Activated naive CD4-positive, alpha-beta T cell treated with anti-CD3 and anti-CD28 coated beads, Interleukin-2, amount 10 ng/mL, durations not matched to agents 7 days and 5 days (primary cell): ENCODE measurements around the gene NLK.
"Not testable (repeated sequence)": the region's sequence is repeated elsewhere in the genome, so short reads cannot be mapped to it uniquely, and the experiment has no call there.

ENCODE experiments used
- CTCF ChIA-PET: fragments of 350-600 bp; sonication (Branson Sonifier 250); formaldehyde crosslinking; loops from one replicate; lab custom pipeline; 2021; ENCODE audit warnings: antibody characterized with exemption; lab: Charles Lee
- DNase-seq: peaks from one replicate; pipeline ENCODE4 v3.0.0-alpha.2; 2020
- H3K27ac Mint-ChIP-seq: one replicate; pipeline ENCODE4 v1.8.0; 2021; ENCODE audit warnings: mild to moderate bottlenecking, moderate library complexity, mixed read lengths
- H3K27me3 Mint-ChIP-seq: one replicate; pipeline ENCODE4 v1.8.0; 2021; ENCODE audit warnings: mild to moderate bottlenecking, mixed read lengths
- H3K36me3 Mint-ChIP-seq: one replicate; pipeline ENCODE4 v1.8.0; 2021; ENCODE audit warnings: mixed read lengths
- H3K4me1 Mint-ChIP-seq: one replicate; pipeline ENCODE4 v1.8.0; 2021; ENCODE audit warnings: mixed read lengths
- H3K4me3 Mint-ChIP-seq: one replicate; pipeline ENCODE4 v1.8.0; 2021; ENCODE audit warnings: mild to moderate bottlenecking, moderate library complexity, mixed read lengths
- H3K9me3 Mint-ChIP-seq: one replicate; pipeline ENCODE4 v1.8.0; 2021; ENCODE audit warnings: mixed read lengths

NLK gene

GRCh38 chr17:28145348-28145747 is 102.9 kb downstream of the NLK start:
- H3K4me1 Mint-ChIP-seq, result no peaks in the 10 kb centered on the region
- no peak overlapping the region for H3K4me3 Mint-ChIP-seq
- no peak overlapping the region for H3K27ac Mint-ChIP-seq
- peaks cover 4% of the 10 kb centered on the region for H3K36me3 Mint-ChIP-seq
- CTCF ChIA-PET, result no interaction called here
- no peaks in the 10 kb centered on the region for H3K9me3 Mint-ChIP-seq
- H3K27me3 Mint-ChIP-seq, result no peaks in the 10 kb centered on the region
- DNase-seq, result no peak

DNA sequence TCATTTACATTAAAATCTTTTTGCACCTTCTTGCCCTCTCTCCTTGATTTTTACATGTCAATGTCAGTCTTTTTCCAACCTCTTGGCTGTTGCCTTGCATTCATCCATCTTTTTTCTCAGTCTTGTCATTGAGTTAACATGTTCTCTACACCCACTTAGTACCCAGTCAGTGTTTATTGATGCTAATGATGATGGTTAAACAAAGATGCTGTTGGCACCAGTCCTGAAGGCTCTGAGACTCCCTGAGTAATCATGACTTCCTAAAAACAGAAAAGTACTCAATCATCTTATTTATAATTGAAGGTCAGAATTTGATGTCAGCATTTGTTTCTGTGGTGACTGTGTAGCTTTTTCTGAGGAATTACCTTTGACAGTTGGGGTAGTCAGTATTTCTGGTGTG is 104.5 kb downstream of the NLK start:
- no peaks in the 10 kb centered on the region for H3K9me3 Mint-ChIP-seq
- H3K36me3 Mint-ChIP-seq, result peaks cover 4% of the 10 kb centered on the region
- no peak for DNase-seq
- CTCF ChIA-PET, result no interaction called here
- H3K27ac Mint-ChIP-seq, result no peak overlapping the region
- H3K27me3 Mint-ChIP-seq, result no peaks in the 10 kb centered on the region
- no peak overlapping the region for H3K4me3 Mint-ChIP-seq
- H3K4me1 Mint-ChIP-seq, result no peaks in the 10 kb centered on the region

DNA sequence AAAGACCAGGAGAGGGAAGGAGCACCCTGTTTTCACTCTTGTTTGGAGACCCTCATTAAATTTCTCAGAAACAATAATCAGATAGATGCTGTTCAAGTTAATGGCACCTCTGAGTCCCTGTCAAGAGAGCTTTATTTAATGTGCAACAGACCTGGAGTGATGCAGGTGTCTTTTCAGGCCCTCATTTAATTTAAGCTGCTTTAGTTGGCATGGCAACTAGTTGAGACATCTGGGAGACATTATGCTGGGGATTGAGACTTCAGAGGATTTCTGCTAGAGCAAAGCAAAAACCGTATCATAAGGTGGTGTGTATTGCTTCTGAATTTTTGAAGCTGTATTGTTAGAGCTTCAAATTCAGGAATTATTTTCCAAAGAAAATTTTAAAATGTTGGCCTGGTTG is 108.5 kb downstream of the NLK start:
- Mint-ChIP-seq H3K4me3 (no peak overlapping the region), H3K27ac (no peak overlapping the region), H3K4me1 (no peaks in the 10 kb centered on the region), H3K36me3 (peaks cover 2% of the 10 kb centered on the region), H3K27me3 (no peaks in the 10 kb centered on the region), H3K9me3 (no peaks in the 10 kb centered on the region)
- no peak for DNase-seq
- CTCF ChIA-PET, result no interaction called here

DNA sequence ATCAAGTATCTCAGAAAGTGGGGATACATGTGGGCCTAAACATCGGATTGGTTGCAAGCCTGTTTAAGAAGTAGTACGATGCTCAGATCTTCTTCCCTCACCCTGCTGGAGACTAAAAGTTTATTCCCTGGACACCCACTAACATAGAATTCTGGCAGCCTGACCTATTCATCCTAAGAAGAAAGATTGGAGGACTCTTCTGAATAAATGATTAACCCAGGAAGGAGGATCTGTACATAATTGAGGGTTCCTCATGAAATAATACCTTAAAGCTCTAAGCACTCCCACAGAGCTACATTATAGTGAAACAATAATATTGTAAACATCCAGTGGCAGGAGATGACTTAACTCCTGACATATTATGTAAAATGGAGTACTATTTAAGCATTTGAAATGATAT is 111.7 kb downstream of the NLK start:
- H3K4me3 Mint-ChIP-seq, result no peak overlapping the region
- H3K9me3 Mint-ChIP-seq, result no peaks in the 10 kb centered on the region
- no peaks in the 10 kb centered on the region for H3K27me3 Mint-ChIP-seq
- H3K27ac Mint-ChIP-seq, result no peak overlapping the region
- peaks cover 2% of the 10 kb centered on the region for H3K36me3 Mint-ChIP-seq
- CTCF ChIA-PET, result no interaction called here
- no peak for DNase-seq
- H3K4me1 Mint-ChIP-seq, result no peaks in the 10 kb centered on the region

DNA sequence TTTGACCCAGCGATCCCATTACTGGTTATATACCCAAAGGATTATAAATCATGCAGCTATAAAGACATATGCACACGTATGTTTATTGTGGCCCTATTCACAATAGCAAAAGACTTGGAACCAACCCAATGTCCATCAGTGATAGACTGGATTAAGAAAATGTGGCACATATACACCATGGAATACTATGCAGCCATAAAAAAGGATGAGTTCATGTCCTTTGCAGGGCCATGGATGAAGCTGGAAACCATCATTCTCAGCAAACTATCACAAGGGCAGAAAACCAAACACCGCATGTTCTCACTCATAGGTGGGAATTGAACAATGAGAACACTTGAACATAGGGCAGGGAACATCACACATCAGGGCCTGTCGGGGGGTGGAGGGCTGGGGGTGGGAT is 112.9 kb downstream of the NLK start:
- H3K9me3 Mint-ChIP-seq, DNase-seq, H3K27ac Mint-ChIP-seq, H3K4me1 Mint-ChIP-seq, H3K27me3 Mint-ChIP-seq, H3K36me3 Mint-ChIP-seq, H3K4me3 Mint-ChIP-seq: not testable (repeated sequence)
- CTCF ChIA-PET, result interaction anchor here (0.8 kb wide), 1 partner anchor 25 kb away, joined by 3 read pairs; no protein-coding TSS in a partner anchor

DNA sequence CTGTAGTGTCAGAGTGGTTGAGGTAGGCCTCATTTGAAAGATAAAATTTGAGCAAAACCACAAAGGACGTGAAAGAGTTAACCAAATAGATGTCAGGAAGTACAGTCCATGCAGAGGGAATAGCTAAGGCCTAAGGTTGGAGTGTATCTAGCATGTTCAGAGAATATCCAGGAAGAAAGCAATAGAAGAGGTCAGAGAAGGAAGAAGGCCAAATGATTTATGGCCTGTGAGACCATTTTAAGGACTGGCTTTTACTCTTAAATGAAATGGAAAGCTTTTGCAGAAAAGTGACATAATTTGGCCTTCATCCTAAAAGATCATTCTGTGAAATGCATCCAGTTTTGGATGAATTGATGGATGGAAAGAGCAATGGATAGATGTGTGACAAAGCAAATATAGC is 116.5 kb downstream of the NLK start:
- no peak for DNase-seq
- no peaks in the 10 kb centered on the region for H3K4me1 Mint-ChIP-seq
- H3K9me3 Mint-ChIP-seq, result no peaks in the 10 kb centered on the region
- CTCF ChIA-PET, result no interaction called here
- no peaks in the 10 kb centered on the region for H3K27me3 Mint-ChIP-seq
- H3K27ac Mint-ChIP-seq, result no peak overlapping the region
- H3K4me3 Mint-ChIP-seq, result no peak overlapping the region
- H3K36me3 Mint-ChIP-seq, result no peaks in the 10 kb centered on the region

DNA sequence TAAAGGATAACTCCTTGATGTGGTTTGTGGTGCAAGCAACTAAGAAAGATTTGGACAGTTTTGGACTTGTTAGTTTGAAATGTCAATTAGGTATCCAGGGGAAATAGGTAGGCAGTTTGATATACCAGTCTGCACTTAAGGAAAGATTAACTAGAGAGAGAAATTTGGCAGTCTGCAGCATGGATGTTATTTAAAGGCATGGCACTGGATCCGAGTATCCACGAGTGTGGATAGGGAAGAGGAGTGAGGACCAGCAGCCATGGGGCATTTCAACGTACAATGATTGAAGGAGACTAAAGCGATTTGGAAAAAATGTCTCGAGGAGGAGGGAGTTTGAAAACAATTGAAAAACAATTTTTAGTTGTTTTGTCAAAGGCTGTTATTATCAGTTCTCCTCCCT is 117.4 kb downstream of the NLK start:
- Mint-ChIP-seq H3K4me3 (no peak overlapping the region), H3K27me3 (no peaks in the 10 kb centered on the region), H3K27ac (no peak overlapping the region), H3K4me1 (no peaks in the 10 kb centered on the region), H3K36me3 (no peaks in the 10 kb centered on the region), H3K9me3 (no peaks in the 10 kb centered on the region)
- no peak for DNase-seq
- CTCF ChIA-PET, result no interaction called here

DNA sequence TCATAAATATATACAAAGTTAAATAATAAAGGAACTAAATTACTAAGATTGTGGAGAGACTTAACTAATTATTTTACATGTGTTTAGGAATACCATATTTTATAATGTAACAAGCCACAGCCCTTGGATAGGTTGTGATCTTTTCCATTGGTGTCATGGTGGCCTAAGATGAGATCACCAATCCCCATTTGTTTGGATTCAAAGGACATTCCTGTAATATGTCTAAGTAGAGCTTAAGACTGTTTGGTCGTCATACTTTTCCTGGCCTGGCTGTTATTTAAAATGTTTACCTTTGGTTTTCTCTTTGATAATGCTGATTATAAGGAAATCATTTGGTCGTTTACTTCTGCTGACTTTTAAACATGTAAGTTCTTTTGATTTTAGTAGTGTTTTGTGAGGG is 118.1 kb downstream of the NLK start:
- H3K27me3 Mint-ChIP-seq, result no peaks in the 10 kb centered on the region
- CTCF ChIA-PET, result no interaction called here

GRCh38 chr17:28161311-28161710 is 118.8 kb downstream of the NLK start:
- no peaks in the 10 kb centered on the region for H3K36me3 Mint-ChIP-seq
- no peak overlapping the region for H3K4me3 Mint-ChIP-seq
- no peak overlapping the region for H3K27ac Mint-ChIP-seq

More for the DNA sequence above, 118.1 kb downstream of the NLK start:
- H3K4me1 Mint-ChIP-seq, result no peaks in the 10 kb centered on the region
- DNase-seq, result no peak
- no peaks in the 10 kb centered on the region for H3K36me3 Mint-ChIP-seq
- H3K27ac Mint-ChIP-seq, result no peak overlapping the region
- H3K9me3 Mint-ChIP-seq, result no peaks in the 10 kb centered on the region
- no peak overlapping the region for H3K4me3 Mint-ChIP-seq

GRCh38 chr17:28166478-28166877 is 124.0 kb downstream of the NLK start:
- CTCF ChIA-PET, result interaction anchor here (1.1 kb wide), 1 partner anchor 14 kb away, joined by 3 read pairs; no protein-coding TSS in a partner anchor
- no peaks in the 10 kb centered on the region for H3K27me3 Mint-ChIP-seq
- H3K9me3 Mint-ChIP-seq, result no peaks in the 10 kb centered on the region
- no peaks in the 10 kb centered on the region for H3K4me1 Mint-ChIP-seq
- no peak overlapping the region for H3K4me3 Mint-ChIP-seq
- no peaks in the 10 kb centered on the region for H3K36me3 Mint-ChIP-seq
- no peak for DNase-seq
- no peak overlapping the region for H3K27ac Mint-ChIP-seq

More at GRCh38 chr17:28161311-28161710, 118.8 kb downstream of the NLK start:
- Mint-ChIP-seq H3K27me3 (no peaks in the 10 kb centered on the region), H3K9me3 (no peaks in the 10 kb centered on the region), H3K4me1 (no peaks in the 10 kb centered on the region)
- CTCF ChIA-PET, result no interaction called here
- DNase-seq, result no peak

GRCh38 chr17:28169621-28170349 is 127.3 kb downstream of the NLK start:
- Mint-ChIP-seq H3K4me3 (no peak overlapping the region), H3K27me3 (no peaks in the 10 kb centered on the region), H3K36me3 (peaks cover 12% of the 10 kb centered on the region), H3K4me1 (peaks cover 18% of the 10 kb centered on the region), H3K9me3 (no peaks in the 10 kb centered on the region), H3K27ac (no peak overlapping the region)
- DNase-seq, result no peak
- CTCF ChIA-PET, result no interaction called here

DNA sequence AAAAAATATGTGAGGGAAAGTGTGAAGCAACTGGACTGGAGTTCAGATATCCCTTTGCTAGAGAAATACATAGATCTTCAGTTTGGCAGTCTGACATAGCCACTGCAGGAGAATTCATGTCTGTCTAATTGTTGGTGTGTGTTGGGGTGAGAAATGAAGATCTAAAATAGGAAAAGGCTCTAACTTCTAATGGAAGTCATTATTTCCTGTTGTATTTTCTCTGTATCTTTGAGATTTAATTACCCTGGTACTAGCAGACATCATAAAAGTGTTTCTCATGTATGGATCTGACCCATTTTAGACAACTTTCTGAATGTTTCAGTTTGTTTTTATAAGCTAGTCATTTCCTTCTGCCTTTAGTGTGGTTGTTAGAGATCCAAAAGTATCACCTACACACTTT is 128.3 kb downstream of the NLK start:
- H3K9me3 Mint-ChIP-seq, result no peaks in the 10 kb centered on the region
- H3K4me3 Mint-ChIP-seq, result no peak overlapping the region
- CTCF ChIA-PET, result no interaction called here
- H3K27ac Mint-ChIP-seq, result no peak overlapping the region
- peaks cover 18% of the 10 kb centered on the region for H3K4me1 Mint-ChIP-seq
- no peaks in the 10 kb centered on the region for H3K27me3 Mint-ChIP-seq
- peaks cover 13% of the 10 kb centered on the region for H3K36me3 Mint-ChIP-seq
- no peak for DNase-seq

DNA sequence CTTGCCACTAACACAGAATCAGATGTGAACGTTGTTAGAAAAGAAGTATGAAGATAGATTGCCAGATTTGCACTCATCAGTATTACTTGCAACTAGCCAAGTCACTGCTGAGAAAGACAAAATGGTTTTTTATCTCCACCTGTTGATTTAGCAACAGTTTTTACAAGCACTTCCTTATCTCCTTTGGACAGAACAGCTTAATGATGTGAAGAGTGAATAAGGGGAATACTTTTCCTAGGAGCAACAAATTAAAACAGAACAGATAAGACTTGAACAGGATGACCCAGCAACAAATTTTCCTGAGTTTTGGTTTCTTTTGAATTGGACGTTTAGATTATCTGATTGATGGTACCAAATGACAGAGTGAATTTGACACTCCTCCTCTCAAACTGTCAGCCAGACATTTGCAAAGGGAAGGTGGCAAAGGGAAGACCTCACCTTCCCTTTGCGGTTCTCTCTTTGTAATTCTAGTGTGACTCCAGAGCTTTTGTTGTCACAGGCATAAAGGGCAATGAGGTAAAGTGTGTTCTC is 130.6 kb downstream of the NLK start:
- Mint-ChIP-seq H3K4me1 (peaks cover 18% of the 10 kb centered on the region), H3K9me3 (no peaks in the 10 kb centered on the region), H3K27ac (no peak overlapping the region), H3K36me3 (peaks cover 13% of the 10 kb centered on the region), H3K27me3 (no peaks in the 10 kb centered on the region), H3K4me3 (no peak overlapping the region)
- DNase-seq, result no peak
- CTCF ChIA-PET, result no interaction called here

- CTCF ChIA-PET, result no interaction called here
- H3K27me3 Mint-ChIP-seq, result no peaks in the 10 kb centered on the region
- DNase-seq, result no peak
- H3K36me3 Mint-ChIP-seq, result peaks cover 15% of the 10 kb centered on the region
- peak overlapping the region; percentile 15 for H3K27ac Mint-ChIP-seq
- H3K4me3 Mint-ChIP-seq, result no peak overlapping the region
- no peaks in the 10 kb centered on the region for H3K9me3 Mint-ChIP-seq
- peaks cover 18% of the 10 kb centered on the region for H3K4me1 Mint-ChIP-seq
Observed at GRCh38 chr17:28173801-28174200, 131.3 kb downstream of the NLK start.

GRCh38 chr17:28174352-28175046 is 132.0 kb downstream of the NLK start:
- CTCF ChIA-PET, result interaction anchor here (0.7 to 1.2 kb wide), 2 partner anchors 16 to 98 kb away, joined by 3 read pairs; no protein-coding TSS in a partner anchor
- peak; percentile 38 for DNase-seq
- no peaks in the 10 kb centered on the region for H3K9me3 Mint-ChIP-seq
- peaks cover 18% of the 10 kb centered on the region for H3K4me1 Mint-ChIP-seq
- peaks cover 15% of the 10 kb centered on the region for H3K36me3 Mint-ChIP-seq
- no peaks in the 10 kb centered on the region for H3K27me3 Mint-ChIP-seq
- H3K4me3 Mint-ChIP-seq, result no peak overlapping the region
- H3K27ac Mint-ChIP-seq, result no peak overlapping the region
